Spleen (tissue), 7 donors: ENCODE measurements around the gene SPANXD.

Source experiments
- POLR2A ChIP-seq, 3 donors: fragments of 450-650 bp; IDR thresholded peaks; one replicate each; pipeline ENCODE4 v1.5.1; 2017; ENCODE audit warnings: antibody characterized with exemption in 3 of 3, mild to moderate bottlenecking in 1 of 3
- POLR2AphosphoS5 ChIP-seq, 3 donors: sonication (generic); formaldehyde crosslinking; IDR thresholded peaks; one replicate each; pipeline ENCODE4 v1.5.1; 2017; ENCODE audit warnings: antibody characterized with exemption in 3 of 3
- TF ChIP-seq, protein P1 (sequence below), 11 experiments: fragments of 200-600 bp in 7 of 11; fragments of 450-650 bp in 4 of 11; sonication (generic) in 4 of 11; IDR thresholded peaks in 8 of 11; conservative IDR thresholded peaks in 3 of 11; 1 replicate in 7 of 11; 2 replicates in 4 of 11; pipeline versions ENCODE4 v1.4.0 to v1.8.0; 2016 to 2021; ENCODE audit warnings: antibody characterized with exemption in 11 of 11, inconsistent platforms in 4 of 11, mild to moderate bottlenecking in 1 of 11
- donor health status: DM: no; HTN: no; CAD: no; lungs with moderate emphysema.
- donor health status: DM: no; HTN: no; CAD: no.
- donor health status: DM: no; HTN: no; CAD: no.

DNA sequence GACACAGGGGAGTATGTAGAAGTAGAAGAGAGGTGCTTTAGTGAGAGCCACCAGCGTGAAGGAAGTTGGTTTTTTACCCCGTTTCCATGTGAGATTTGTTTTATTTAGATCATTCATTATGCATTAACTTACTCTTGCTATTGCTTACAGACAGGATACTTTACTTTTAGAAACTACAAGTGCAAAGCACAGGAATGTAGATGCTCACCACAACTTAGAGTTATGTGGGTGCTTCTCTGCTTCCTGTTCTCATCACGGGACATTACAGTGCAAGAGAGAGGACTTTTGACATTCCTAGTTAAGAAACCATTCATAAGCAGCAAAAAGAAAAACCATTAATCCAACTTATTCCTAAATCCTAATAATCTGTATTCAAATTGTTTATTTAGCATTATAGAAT is 25.6 kb upstream of the SPANXD start:
- TF ChIP-seq, protein P1, sequence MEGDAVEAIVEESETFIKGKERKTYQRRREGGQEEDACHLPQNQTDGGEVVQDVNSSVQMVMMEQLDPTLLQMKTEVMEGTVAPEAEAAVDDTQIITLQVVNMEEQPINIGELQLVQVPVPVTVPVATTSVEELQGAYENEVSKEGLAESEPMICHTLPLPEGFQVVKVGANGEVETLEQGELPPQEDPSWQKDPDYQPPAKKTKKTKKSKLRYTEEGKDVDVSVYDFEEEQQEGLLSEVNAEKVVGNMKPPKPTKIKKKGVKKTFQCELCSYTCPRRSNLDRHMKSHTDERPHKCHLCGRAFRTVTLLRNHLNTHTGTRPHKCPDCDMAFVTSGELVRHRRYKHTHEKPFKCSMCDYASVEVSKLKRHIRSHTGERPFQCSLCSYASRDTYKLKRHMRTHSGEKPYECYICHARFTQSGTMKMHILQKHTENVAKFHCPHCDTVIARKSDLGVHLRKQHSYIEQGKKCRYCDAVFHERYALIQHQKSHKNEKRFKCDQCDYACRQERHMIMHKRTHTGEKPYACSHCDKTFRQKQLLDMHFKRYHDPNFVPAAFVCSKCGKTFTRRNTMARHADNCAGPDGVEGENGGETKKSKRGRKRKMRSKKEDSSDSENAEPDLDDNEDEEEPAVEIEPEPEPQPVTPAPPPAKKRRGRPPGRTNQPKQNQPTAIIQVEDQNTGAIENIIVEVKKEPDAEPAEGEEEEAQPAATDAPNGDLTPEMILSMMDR (IDR thresholded peaks at IDR 0.05 in 8 of 11, conservative IDR thresholded peaks at IDR 0.05 in 3 of 11): no peak
- TF ChIP-seq POLR2AphosphoS5 (IDR thresholded peaks at IDR 0.05): no peak
- no peak for TF ChIP-seq POLR2A (IDR thresholded peaks at IDR 0.05)
